Adrenal gland (tissue), 12 donors: ENCODE measurements around the gene ZNF83. TPM values are rescaled to one million over a fixed set of nuclear protein-coding genes. Genes with fewer than 3 reads are reported as not detected.
"Not testable (repeated sequence)": the region's sequence is repeated elsewhere in the genome, so short reads cannot be mapped to it uniquely, and the experiment has no call there.

Experiments used
- DNase-seq, 7 donors: peaks; one replicate each; pipeline ENCODE4 v3.0.0-alpha.2; 2019 to 2020
- H3K27ac ChIP-seq, 5 donors: fragments of 200-600 bp; sonication (generic) in 4 of 5; 1 replicate in 3 of 5; 2 replicates in 2 of 5; pipeline versions ENCODE4 v1.5.1 to v1.8.0; 2016 to 2020; ENCODE audit warnings: mild to moderate bottlenecking in 1 of 5
- H3K27me3 ChIP-seq: fragments of 200-600 bp; 2 replicates; pipeline ENCODE4 v1.8.0; 2021
- H3K36me3 ChIP-seq, 2 donors: fragments of 200-600 bp; replicated peaks in 1 of 2; 1 replicate in 1 of 2; 2 replicates in 1 of 2; pipeline versions ENCODE4 v1.5.1 to v1.8.0; 2018 to 2022
- H3K4me1 ChIP-seq, 2 donors: fragments of 200-600 bp; replicated peaks in 1 of 2; 1 replicate in 1 of 2; 2 replicates in 1 of 2; pipeline versions ENCODE4 v1.5.1 to v1.8.0; 2018 to 2021
- H3K4me3 ChIP-seq, 4 donors: fragments of 200-600 bp; sonication (generic) in 3 of 4; one replicate each; pipeline ENCODE4 v1.5.1; 2016 to 2018
- H3K9me3 ChIP-seq, 3 donors: fragments of 200-600 bp; sonication (generic) in 1 of 3; replicated peaks in 1 of 3; 1 replicate in 2 of 3; 2 replicates in 1 of 3; pipeline versions ENCODE4 v1.5.1 to v1.8.0; 2016 to 2021
- POLR2A ChIP-seq, 2 donors: fragments of 450-650 bp; IDR thresholded peaks; one replicate each; pipeline ENCODE4 v1.6.1; 2017; ENCODE audit warnings: antibody characterized with exemption in 2 of 2, mild to moderate bottlenecking in 2 of 2, moderate library complexity in 1 of 2
- WGBS, 4 donors: extraction: QIAGEN DNeasy Blood & Tissue Kit in 2 of 4; methylation state at CpG; one replicate each; pipeline versions ENCODE4 v1.1.5 to v1.1.7; 2013 to 2017; 5-methylcytosine and 5-hydroxymethylcytosine counted together
- intact Hi-C, 2 donors: fragments of 100-400 bp; cut with DNase I; formaldehyde crosslinking; loops; one replicate each; pipeline versions ENCODE4 v1.14.1 to v1.15.0; 2022 to 2023
- polyA plus RNA-seq, 3 donors: library from polyadenylated mRNA; stranded (reverse); fragments of 200-250 nt in 2 of 3; fragments of 350-450 nt in 1 of 3; fragmentation: Illumina TruSeq in 1 of 3; extraction: RNeasy Lipid Tissue Mini Kit (QIAGEN cat#74804) in 1 of 3; gene quantifications; one replicate each; pipeline ENCODE4 v1.2.3, GENCODE V29; 2013 to 2014
- total RNA-seq, 9 donors: library from RNA; depleted of rRNA in 4 of 9; stranded (reverse); fragments of >200 nt in 4 of 9; fragments of 120-200 nt in 1 of 9; fragmentation: NEBNext Ultra II Directional in 1 of 9; extraction: Animal tissue kit (Norgen Biotek cat#: 25700) in 1 of 9; gene quantifications; one replicate each; pipeline versions ENCODE4 v1.1.0 to v1.2.4, GENCODE V29; 2013 to 2023
- TF ChIP-seq, protein P1 (sequence below), 6 experiments: fragments of 450-650 bp in 4 of 6; fragments of 200-600 bp in 2 of 6; sonication (generic) in 1 of 6; IDR thresholded peaks; 1 replicate in 5 of 6; 2 replicates in 1 of 6; pipeline versions ENCODE4 v1.5.1 to v1.8.0; 2016 to 2021; ENCODE audit warnings: antibody characterized with exemption in 6 of 6, mild to moderate bottlenecking in 2 of 6, moderate library complexity in 1 of 6
- donor health status: healthy with polysubstance abuse.
- donor health status: Bipolar disorder and iron deficiency.
- donor health status: DM: yes; HTN: yes; CAD: no.
- donor health status: DM: no; HTN: no; CAD: no.
- donor health status: DM: no; HTN: no; CAD: no.
- donor health status: DM: yes; HTN: yes; CAD: no.

ZNF83 gene
- total and polyA plus RNA-seq, 12 donors = 23.4 to 344 (median 66.1) TPM

- H3K36me3 ChIP-seq = peaks cover 0 to 13% of the 10 kb centered on the region in 2 donors
- H3K4me3 ChIP-seq = peak within 1 kb of the TSS; percentile 54 to 78 (median 66)
- peaks cover 0 to 14% (median 0%) of the 10 kb centered on the region in 3 donors for H3K9me3 ChIP-seq
- TF ChIP-seq POLR2A (IDR thresholded peaks at IDR 0.05) = peak; percentile 66 to 88
- TF ChIP-seq, protein P1, sequence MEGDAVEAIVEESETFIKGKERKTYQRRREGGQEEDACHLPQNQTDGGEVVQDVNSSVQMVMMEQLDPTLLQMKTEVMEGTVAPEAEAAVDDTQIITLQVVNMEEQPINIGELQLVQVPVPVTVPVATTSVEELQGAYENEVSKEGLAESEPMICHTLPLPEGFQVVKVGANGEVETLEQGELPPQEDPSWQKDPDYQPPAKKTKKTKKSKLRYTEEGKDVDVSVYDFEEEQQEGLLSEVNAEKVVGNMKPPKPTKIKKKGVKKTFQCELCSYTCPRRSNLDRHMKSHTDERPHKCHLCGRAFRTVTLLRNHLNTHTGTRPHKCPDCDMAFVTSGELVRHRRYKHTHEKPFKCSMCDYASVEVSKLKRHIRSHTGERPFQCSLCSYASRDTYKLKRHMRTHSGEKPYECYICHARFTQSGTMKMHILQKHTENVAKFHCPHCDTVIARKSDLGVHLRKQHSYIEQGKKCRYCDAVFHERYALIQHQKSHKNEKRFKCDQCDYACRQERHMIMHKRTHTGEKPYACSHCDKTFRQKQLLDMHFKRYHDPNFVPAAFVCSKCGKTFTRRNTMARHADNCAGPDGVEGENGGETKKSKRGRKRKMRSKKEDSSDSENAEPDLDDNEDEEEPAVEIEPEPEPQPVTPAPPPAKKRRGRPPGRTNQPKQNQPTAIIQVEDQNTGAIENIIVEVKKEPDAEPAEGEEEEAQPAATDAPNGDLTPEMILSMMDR (IDR thresholded peaks at IDR 0.05) = peak in 5 of 6 experiments; percentile 8 to 30 (median 27)
- H3K4me1 ChIP-seq = peaks cover 0 to 3% of the 10 kb centered on the region in 2 donors
- 0 to 1% (median 0%) methylated on average over 35 to 57 of the region's 57 CpGs for WGBS, 4 donors
- no peaks in the 10 kb centered on the region for H3K27me3 ChIP-seq
- intact Hi-C loops = no loop called here
- H3K27ac ChIP-seq = peak within 1 kb of the TSS; percentile 64 to 89 (median 73)
- DNase-seq = peak; percentile 94 to 98 (median 96)
These were observed 67.9 kb downstream of the ZNF83 start, which contains the start of gene ZNF701 for GRCh38 chr19:52570000-52570861. TSS of gene ZNF701 (plus strand) at chr19:52570287. CDS start at chr19:52574148, 3,861 bp downstream.

DNA sequence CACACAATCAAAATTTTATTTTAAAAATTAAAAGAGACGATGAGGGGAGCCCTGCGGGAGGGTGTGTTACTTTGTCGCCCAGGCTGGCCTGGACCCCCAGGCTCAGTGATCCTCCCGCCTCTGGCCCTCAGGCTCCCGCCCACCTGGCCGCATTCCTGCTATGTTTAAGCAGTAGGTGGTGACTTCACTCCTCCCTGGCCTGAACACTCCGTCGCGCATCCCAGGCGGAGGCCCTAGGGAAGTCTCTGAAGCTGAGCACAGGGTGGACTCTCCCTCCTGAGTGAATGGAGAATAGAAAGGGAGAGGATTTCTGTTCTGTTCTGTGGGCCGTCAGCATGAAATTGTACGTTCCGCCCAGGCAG lies 68.5 kb downstream of the ZNF83 start:
- WGBS, 4 donors = 5 to 13% (median 9%) methylated on average over 11 to 13 of the region's 13 CpGs
- DNase-seq = peak in 2 of 7 donors; percentile 29 to 38
- intact Hi-C loops = not testable (repeated sequence)

GRCh38 chr19:52567921-52568320 lies 70.2 kb downstream of the ZNF83 start:
- intact Hi-C loops = no loop called here

More for the DNA sequence above, 68.5 kb downstream of the ZNF83 start:
- H3K27me3 ChIP-seq, H3K36me3 ChIP-seq, H3K4me1 ChIP-seq: not testable (repeated sequence)
- Histone ChIP-seq H3K27ac (peak overlapping the region in 4 of 5 donors; percentile 69 to 89 (median 78)), H3K4me3 (peak overlapping the region in 2 of 4 donors; percentile 54 to 65), H3K9me3 (peaks cover 0 to 14% (median 0%) of the 10 kb centered on the region in 3 donors)

GRCh38 chr19:52566588-52566987 lies 71.6 kb downstream of the ZNF83 start:
- intact Hi-C loops = no loop called here
- Histone ChIP-seq H3K4me3 (no peak overlapping the region), H3K27ac (no peak overlapping the region), H3K4me1 (peaks cover 0 to 3% of the 10 kb centered on the region in 2 donors), H3K27me3 (no peaks in the 10 kb centered on the region), H3K9me3 (peaks cover 0 to 19% (median 0%) of the 10 kb centered on the region in 3 donors), H3K36me3 (no peaks in the 10 kb centered on the region)
- no peak for TF ChIP-seq POLR2A (IDR thresholded peaks at IDR 0.05)
- no peak for DNase-seq
- 91 to 95% (median 92%) methylated on average over 2 of the region's 2 CpGs for WGBS, 4 donors

More at GRCh38 chr19:52567921-52568320, 70.2 kb downstream of the ZNF83 start:
- Histone ChIP-seq H3K36me3 (no peaks in the 10 kb centered on the region), H3K4me3 (no peak overlapping the region), H3K4me1 (peaks cover 0 to 3% of the 10 kb centered on the region in 2 donors), H3K27me3 (no peaks in the 10 kb centered on the region), H3K9me3 (peaks cover 0 to 14% (median 0%) of the 10 kb centered on the region in 3 donors), H3K27ac (no peak overlapping the region)
- WGBS, 4 donors = 96 to 99% (median 97%) methylated on average over 13 to 14 of the region's 14 CpGs
- TF ChIP-seq POLR2A (IDR thresholded peaks at IDR 0.05) = no peak
- TF ChIP-seq, protein P1 (IDR thresholded peaks at IDR 0.05) = no peak
- DNase-seq = no peak

GRCh38 chr19:52566121-52566520 lies 72.0 kb downstream of the ZNF83 start:
- WGBS, 4 donors = 90 to 94% (median 93%) methylated on average over 6 of the region's 6 CpGs
- intact Hi-C loops = no loop called here

More at GRCh38 chr19:52566121-52566520, 72.0 kb downstream of the ZNF83 start:
- Histone ChIP-seq H3K4me1 (peaks cover 0 to 3% of the 10 kb centered on the region in 2 donors), H3K27me3 (no peaks in the 10 kb centered on the region), H3K4me3 (no peak overlapping the region), H3K36me3 (no peaks in the 10 kb centered on the region), H3K27ac (no peak overlapping the region), H3K9me3 (peaks cover 0 to 19% (median 0%) of the 10 kb centered on the region in 3 donors)
- no peak for DNase-seq
- TF ChIP-seq POLR2A (IDR thresholded peaks at IDR 0.05) = no peak
- TF ChIP-seq, protein P1 (IDR thresholded peaks at IDR 0.05) = no peak
